ENCODE measurements around the gene SPIN1.

GRCh38 chr9:88497224-88497623 lies 109.0 kb downstream of the SPIN1 start:
- no peak for TF ChIP-seq CTCF (conservative IDR thresholded peaks at IDR 0.05)
- TF ChIP-seq ZFX (IDR thresholded peaks at IDR 0.05) = no peak

Measured in C4-2B (cell line).